ENCODE measurements around the gene SURF4.
"Not testable (repeated sequence)": the region's sequence is repeated elsewhere in the genome, so short reads cannot be mapped to it uniquely, and the experiment has no call there.

Gene SURF4

GRCh38 chr9:133349965-133350616, 25.8 kb downstream of the SURF4 start:
- no peak for DNase-seq

GRCh38 chr9:133348718-133349573, 26.9 kb downstream of the SURF4 start:
- DNase-seq, result no peak

- DNase-seq, result peak; percentile 90 to 94
Observed at GRCh38 chr9:133347985-133348717, 27.7 kb downstream of the SURF4 start, which contains the start of the genes MED22 and RPL7A. Gene MED22, minus strand, starts transcription at chr9:133348131. Its CDS starts 1,469 bp downstream, at chr9:133346662. Gene RPL7A, plus strand, starts transcription at chr9:133348218. Its CDS starts 26 bp downstream, at chr9:133348244.

GRCh38 chr9:133347515-133347984, 28.3 kb downstream of the SURF4 start:
- DNase-seq, result peak in 1 of 2 experiments; percentile 21

- DNase-seq, result no peak
Observed at GRCh38 chr9:133346021-133346785, 29.7 kb downstream of the SURF4 start.

GRCh38 chr9:133345596-133345995, 30.3 kb downstream of the SURF4 start:
- DNase-seq, result no peak

- no peak for DNase-seq
Observed at GRCh38 chr9:133344979-133345378, 30.9 kb downstream of the SURF4 start.

GRCh38 chr9:133344071-133344470, 31.8 kb downstream of the SURF4 start:
- no peak for DNase-seq

GRCh38 chr9:133342570-133342969, 33.3 kb downstream of the SURF4 start:
- no peak for DNase-seq

- DNase-seq, result no peak
Observed at GRCh38 chr9:133342069-133342406, 33.8 kb downstream of the SURF4 start.

- peak; percentile 71 to 79 for DNase-seq
Observed at GRCh38 chr9:133341369-133342068, 34.3 kb downstream of the SURF4 start.

GRCh38 chr9:133340916-133341315, 34.9 kb downstream of the SURF4 start:
- no peak for DNase-seq

- peak; percentile 49 to 51 for DNase-seq
Observed at GRCh38 chr9:133340256-133340655, 35.6 kb downstream of the SURF4 start.

GRCh38 chr9:133339641-133340040, 36.2 kb downstream of the SURF4 start:
- no peak for DNase-seq

- peak; percentile 85 for DNase-seq
Observed at GRCh38 chr9:133335924-133336811, 39.7 kb downstream of the SURF4 start, which contains the start of gene SURF6. Gene SURF6, minus strand, starts transcription at chr9:133336188. Its CDS starts 56 bp downstream, at chr9:133336132.

- not testable (repeated sequence) for DNase-seq
Observed at GRCh38 chr9:133334888-133335287, 41.0 kb downstream of the SURF4 start.

GRCh38 chr9:133334161-133334560, 41.7 kb downstream of the SURF4 start:
- DNase-seq, result no peak

GRCh38 chr9:133333566-133333965, 42.3 kb downstream of the SURF4 start:
- DNase-seq, result no peak

- no peak for DNase-seq
Observed at GRCh38 chr9:133333011-133333410, 42.8 kb downstream of the SURF4 start.

GRCh38 chr9:133332381-133332730, 43.5 kb downstream of the SURF4 start:
- DNase-seq, result no peak
